ENCODE data around the gene ZFAND3. TPM values are rescaled to one million over a fixed set of nuclear protein-coding genes. Genes with fewer than 3 reads are reported as not detected.

ZFAND3 gene
- total RNA-seq, 6 experiments from 2014 or later = 75.2 to 93.2 (median 87.0) TPM

DNA sequence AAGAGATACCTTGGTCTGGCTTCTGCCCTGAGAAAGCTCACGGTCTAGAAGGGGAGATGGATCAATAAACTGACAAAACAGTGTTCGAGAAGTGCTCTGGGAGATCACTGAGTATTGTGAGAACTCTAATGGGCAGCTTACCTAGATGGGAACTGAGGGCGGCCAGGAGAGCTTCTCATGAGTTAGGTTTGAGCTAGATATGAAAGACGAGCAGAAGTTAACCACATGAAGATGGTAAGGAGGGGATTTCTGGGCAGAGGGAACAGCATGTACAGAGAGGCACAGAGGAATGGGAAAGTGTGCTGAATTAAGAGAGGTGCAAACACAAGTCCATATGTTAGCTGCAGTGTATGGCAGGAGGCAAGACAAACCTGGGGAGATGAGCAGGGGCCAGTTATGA, 11.9 kb downstream of the ZFAND3 start:
- no peak overlapping the region for H3K4me3 Mint-ChIP-seq
- H3K27me3 Mint-ChIP-seq (ENCODE audit: insufficient read depth) = peaks cover 2% of the 10 kb centered on the region; the same call in 1 of the 2 replicates
- TF ChIP-seq CTCF (IDR thresholded peaks at IDR 0.05) = no peak
- H3K9me3 Mint-ChIP-seq = no peaks in the 10 kb centered on the region
- H3K4me1 Mint-ChIP-seq (ENCODE audit: low read depth) = peaks cover 36% of the 10 kb centered on the region
- no peak for DNase-seq
- H3K27ac Mint-ChIP-seq = no peak overlapping the region
- H3K36me3 Mint-ChIP-seq (ENCODE audit: low read depth) = peaks cover 16% of the 10 kb centered on the region

DNA sequence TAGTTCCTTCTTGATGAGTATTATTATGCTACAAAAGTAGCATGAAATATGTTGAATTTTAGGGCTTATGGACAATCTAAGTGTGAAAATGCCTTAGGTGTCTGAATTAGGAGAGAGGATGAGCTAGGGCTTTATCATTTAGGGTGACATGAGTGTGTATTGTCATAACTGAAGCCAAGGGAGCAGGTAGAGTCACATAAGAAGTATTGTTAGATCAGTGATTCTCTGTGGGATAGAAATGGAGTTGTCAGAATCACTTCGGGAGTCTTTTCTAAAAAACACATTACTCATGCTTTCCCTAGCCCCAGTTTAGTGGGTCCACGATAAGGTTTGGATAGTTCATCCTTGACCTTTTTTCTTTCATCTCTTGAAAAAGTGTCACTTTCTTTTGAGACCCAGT, 16.4 kb downstream of the ZFAND3 start:
- no peak overlapping the region for H3K4me3 Mint-ChIP-seq
- no peak overlapping the region for H3K27ac Mint-ChIP-seq
- TF ChIP-seq CTCF (IDR thresholded peaks at IDR 0.05) = no peak
- peaks cover 12% of the 10 kb centered on the region for H3K4me1 Mint-ChIP-seq (ENCODE audit: low read depth)
- no peaks in the 10 kb centered on the region for H3K9me3 Mint-ChIP-seq
- peaks cover 23% of the 10 kb centered on the region for H3K36me3 Mint-ChIP-seq (ENCODE audit: low read depth)
- DNase-seq = no peak
- peaks cover 2% of the 10 kb centered on the region; the same call in 1 of the 2 replicates for H3K27me3 Mint-ChIP-seq (ENCODE audit: insufficient read depth)

DNA sequence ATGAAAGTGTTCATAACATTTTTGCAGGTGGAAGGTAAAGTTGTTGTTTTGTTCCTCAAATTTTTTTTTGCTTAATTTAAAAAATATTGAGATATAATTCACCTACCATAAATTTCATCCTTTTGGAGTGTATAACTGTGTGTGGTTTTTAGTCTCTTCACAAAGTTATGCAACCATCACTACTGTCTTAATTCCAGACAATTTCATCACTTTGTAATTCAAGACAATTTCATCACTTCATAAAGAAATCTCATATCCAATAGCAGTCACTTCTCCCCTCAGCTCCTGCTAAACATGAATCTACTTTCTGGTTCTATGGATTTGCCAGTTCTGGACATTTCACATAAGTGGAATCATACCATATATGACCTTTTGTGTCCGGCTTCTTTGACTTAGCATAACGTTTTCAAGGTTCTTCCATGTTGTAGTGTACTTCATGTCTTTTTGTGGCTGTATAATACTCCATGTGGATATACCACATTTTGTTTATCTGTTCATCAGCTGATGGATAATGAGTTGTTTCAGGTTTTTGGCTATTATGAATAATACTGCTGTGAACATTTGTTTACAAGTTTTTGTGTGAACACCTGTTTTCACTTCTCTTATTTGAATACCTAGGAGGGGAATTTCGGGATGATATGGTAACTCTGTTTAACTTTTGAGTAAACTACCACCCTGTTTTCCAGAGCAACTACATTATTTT, 18.8 kb downstream of the ZFAND3 start:
- no peak overlapping the region for H3K27ac Mint-ChIP-seq
- H3K36me3 Mint-ChIP-seq (ENCODE audit: low read depth) = peaks cover 17% of the 10 kb centered on the region
- H3K4me3 Mint-ChIP-seq = no peak overlapping the region
- TF ChIP-seq CTCF (IDR thresholded peaks at IDR 0.05) = no peak
- no peak for DNase-seq
- 0 out of 2 replicates have a peak, but pooled peaks cover 2% of the 10 kb centered on the region for H3K4me1 Mint-ChIP-seq (ENCODE audit: low read depth)
- no peaks in the 10 kb centered on the region for H3K9me3 Mint-ChIP-seq
- H3K27me3 Mint-ChIP-seq (ENCODE audit: insufficient read depth) = no peaks in the 10 kb centered on the region

- Mint-ChIP-seq H3K4me3 (no peak overlapping the region), H3K9me3 (no peaks in the 10 kb centered on the region), H3K4me1 (ENCODE audit: low read depth) (peaks cover 11% of the 10 kb centered on the region), H3K27ac (no peak overlapping the region), H3K36me3 (ENCODE audit: low read depth) (peaks cover 7% of the 10 kb centered on the region), H3K27me3 (ENCODE audit: insufficient read depth) (no peaks in the 10 kb centered on the region)
- no peak for DNase-seq
- no peak for TF ChIP-seq CTCF (IDR thresholded peaks at IDR 0.05)
Measured at GRCh38 chr6:37840143-37840939, 20.8 kb downstream of the ZFAND3 start.

DNA sequence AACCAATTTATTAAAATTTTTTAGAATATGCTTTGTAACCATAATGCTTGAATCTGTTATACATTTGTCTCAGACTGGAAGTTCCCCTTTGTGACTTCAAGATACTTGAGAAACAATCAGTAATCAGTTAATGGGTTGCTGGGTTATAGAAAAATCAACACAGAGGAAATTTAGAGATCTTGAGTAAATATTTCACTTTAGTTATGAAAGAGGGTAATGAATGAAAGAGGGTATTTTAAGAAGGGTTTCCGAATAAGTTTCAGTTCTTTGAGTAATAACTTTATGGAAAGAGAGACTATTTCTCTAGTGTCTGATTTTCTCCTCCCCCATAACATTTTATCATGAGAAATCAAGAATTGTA, 21.4 kb downstream of the ZFAND3 start:
- Mint-ChIP-seq H3K27ac (no peak overlapping the region; the same call in 1 of the 2 replicates), H3K4me3 (no peak overlapping the region), H3K36me3 (ENCODE audit: low read depth) (peaks cover 7% of the 10 kb centered on the region), H3K9me3 (no peaks in the 10 kb centered on the region), H3K4me1 (ENCODE audit: low read depth) (peaks cover 17% of the 10 kb centered on the region), H3K27me3 (ENCODE audit: insufficient read depth) (no peaks in the 10 kb centered on the region)
- no peak for TF ChIP-seq CTCF (IDR thresholded peaks at IDR 0.05)
- DNase-seq = no peak
